Measurements from ENCODE around the gene MBLAC2.

The MBLAC2 gene

DNA sequence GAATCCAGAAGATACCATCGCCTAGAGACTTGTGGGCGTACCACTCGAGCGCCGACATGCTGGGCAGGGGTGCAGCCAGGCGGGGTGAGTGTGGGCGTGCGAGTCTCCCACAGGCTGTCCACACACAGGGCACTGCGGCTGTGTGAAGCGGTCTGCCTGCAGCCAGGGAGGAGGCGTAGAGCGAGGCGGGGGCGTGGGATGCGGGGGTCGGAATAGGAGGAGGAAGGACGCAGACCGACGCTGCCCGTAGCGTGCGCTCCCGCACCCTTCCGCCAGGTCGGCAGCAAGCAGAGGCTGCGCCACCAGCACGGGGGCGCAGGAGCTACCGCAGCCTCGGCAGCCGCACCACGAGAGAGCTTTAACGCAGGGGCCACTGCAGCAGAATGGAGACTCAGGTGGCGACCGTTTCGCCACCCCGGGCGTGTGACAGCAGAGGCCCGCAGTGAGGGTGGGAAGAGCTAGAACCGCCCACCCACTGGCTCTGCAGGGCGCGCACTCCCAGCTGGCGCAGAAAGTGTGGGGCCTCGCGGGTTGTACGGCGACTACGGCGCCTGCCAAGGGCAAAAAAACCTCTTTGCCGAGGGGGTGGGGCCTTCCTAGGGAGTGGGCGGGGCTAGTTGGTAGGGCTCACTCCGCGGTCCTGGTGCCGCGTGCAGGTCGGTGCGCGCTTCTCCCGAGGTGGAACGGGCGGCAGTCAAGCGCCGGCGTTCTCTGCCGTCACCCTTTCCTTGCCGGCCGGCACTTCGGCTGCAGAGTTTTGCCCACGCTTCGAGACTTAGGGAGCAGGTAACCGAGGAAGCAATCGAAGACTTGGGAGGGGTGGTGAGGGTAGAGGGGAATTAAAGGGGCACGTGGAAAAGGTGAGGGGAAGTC is at the start of gene MBLAC2, which contains the start of gene POLR3G:
Gene MBLAC2 (minus strand): TSS at position 537 of the 873 bp plus-strand sequence. CDS start 479 bp downstream, at position 58.
Gene POLR3G (plus strand): TSS at position 630 of the 873 bp plus-strand sequence. CDS start 10,704 bp downstream, outside the sequence.
- DNase-seq (ENCODE audit: low read depth), result peak; percentile 77

DNA sequence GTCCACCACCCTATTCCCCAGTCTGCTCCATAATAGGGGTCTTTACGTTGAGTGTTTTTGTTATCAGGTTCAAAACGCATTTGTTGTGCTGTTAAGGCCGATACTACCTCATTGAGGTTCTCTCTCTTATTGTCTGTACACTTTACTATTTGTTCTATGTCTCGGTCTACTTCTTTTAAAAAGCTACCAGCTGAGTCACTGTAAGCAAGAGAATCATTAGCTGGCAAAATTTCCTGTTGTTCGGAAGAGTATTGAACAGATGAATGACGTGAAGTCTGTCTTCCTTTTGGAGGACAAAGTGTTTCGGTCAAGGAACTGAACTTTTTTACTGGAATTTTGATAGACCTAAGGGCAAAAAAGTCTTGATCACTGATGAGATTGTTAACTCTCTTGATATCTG is 44.5 kb upstream of the MBLAC2 start:
- no peak for DNase-seq (ENCODE audit: low read depth)

DNA sequence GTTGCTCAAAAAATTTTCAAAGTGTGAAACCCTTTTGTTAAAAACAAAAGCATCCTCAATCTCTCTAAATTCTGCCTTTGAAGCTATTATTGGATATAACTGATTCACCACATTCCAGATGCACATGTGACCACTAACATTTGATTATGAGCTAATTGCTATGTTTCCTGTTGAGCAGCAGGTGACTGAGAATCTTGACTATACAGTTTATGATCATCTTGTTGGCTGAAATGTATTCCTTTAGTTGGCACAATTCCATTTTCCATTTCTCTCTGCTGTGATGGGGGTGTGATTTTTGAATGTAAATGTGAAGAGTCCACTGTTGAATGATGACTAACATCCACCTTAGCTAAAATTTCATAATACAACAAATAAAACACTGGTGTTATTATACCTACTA is 44.1 kb upstream of the MBLAC2 start:
- no peak for DNase-seq (ENCODE audit: low read depth)

DNA sequence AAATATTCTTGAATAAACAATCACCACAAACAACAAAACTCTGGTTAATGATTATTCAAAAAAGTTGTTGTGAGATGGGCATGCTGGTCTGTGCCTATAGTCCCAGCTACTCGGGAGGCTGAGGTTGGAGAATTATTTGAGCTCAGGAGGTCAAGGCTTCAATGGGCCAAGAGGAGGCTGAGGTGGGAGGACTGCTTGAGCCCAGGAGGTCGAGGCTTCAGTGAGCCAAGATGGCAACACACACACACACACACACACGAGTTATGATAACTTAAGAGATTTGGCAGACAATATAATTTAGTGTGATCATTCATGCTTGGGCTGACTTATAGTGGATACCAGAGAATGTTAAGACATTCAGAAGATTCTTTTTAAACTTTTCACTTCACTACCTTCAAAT is 39.9 kb upstream of the MBLAC2 start:
- DNase-seq (ENCODE audit: low read depth), result no peak

DNA sequence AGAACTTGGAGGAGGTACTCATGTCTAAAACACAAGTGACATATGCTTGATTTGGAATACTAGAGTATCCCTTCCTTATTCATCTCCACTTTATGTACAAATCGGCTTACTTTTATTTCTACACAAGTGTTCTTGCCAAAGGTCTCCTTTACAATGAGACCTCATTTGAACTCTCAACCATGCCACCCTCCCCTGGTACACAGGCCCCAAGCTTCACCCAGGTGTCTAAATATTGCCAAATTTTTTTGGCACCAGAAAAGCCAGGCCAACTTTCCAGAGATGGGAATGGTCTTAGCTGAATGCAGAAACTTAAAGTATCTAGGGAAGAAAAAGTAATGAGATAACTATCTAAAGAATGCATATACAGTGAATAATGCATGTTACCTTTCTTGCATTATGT is 35.9 kb upstream of the MBLAC2 start:
- DNase-seq (ENCODE audit: low read depth), result no peak

DNA sequence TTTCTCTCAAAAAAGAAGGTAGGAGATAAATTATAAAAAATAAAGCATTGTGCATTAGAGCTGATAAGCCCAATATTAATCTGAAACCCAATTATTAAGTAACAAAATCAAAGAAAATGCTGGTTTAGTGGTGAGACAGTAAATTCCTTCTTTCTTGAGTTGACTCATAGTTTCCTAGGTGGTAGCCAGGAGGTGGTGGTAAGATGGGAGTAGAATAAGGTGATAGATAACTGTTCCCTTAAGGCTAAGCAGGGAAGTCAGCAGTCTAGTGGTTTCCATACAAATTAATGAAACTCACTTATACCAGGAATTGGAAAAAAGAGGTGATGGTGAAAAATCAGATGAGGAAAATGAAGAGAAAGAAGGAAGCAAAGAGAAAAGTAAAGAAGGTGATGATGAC is 31.6 kb upstream of the MBLAC2 start:
- no peak for DNase-seq (ENCODE audit: low read depth)

DNA sequence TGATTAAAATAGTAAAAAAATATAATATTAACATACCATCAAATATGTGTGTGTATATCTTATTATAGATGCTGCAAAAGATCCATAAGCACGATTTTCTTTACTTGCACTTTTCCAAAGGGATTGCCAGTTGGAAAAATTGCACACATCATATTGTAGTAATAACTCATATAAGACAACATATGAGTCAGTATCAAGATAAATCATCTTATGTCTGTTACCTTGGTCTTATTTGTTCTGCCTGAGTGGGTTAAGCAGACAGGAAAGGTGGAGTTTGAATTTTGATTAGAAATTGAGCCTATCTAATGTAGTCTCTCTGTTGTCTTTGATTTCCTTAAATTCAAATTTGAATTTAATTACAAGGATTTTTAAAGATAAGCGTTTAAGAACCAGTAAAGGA is 30.2 kb upstream of the MBLAC2 start:
- DNase-seq (ENCODE audit: low read depth), result no peak

DNA sequence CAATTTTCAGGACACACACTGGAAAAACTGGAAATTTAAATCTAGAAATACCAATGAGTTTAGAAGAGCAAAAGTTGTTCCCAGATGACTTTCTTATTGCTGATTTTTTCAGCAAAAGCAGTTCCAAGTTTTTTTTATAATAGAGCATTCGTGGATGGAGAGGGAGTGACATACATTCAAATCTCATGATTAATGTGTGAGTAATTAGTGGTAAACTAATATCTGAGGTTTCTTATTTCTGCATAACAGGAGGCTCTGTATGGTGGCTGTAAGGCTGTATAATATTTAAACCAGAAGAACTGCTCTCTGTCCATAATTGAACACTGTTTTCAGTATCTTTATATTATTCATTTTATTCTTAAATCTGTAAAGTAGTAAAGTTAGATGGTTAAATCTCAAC is 29.0 kb upstream of the MBLAC2 start:
- no peak for DNase-seq (ENCODE audit: low read depth)

DNA sequence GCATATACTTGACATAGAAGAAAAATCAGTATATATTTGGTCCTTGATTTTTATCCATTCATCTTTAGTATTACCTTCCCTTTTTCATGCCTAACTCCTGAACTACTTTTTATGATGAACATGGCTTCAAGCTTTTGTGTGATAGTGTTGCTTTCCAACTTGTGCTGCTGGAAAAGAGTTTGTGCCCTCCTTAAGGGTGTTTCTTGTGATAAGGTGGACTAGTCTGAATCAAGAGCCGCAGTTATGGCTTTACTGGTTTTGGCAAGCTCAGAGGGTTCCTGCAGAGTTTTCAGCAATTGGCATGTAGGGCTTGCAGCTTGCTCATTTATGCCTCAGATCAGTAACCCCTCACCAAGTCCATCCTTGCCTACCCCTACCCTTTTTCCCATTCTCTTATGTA is 20.6 kb upstream of the MBLAC2 start:
- no peak for DNase-seq (ENCODE audit: low read depth)

DNA sequence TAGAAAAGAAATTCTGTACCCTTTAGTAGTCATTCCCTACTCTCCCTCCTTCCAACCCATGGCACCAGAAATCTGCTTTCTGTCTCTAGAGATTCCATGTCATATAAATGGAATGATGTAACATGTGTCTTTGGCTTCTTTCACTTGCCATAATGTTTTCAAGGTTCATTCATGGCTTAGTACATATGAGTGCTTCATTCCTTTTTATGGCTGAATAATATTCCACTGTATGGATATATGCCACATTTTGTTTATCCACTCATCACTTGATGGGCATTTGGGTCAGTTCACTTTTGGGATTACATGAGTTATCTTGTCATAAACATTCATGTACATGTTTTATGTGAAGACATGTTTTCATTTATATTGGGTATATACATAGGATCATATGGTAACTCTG is 19.5 kb upstream of the MBLAC2 start:
- DNase-seq (ENCODE audit: low read depth), result no peak

DNA sequence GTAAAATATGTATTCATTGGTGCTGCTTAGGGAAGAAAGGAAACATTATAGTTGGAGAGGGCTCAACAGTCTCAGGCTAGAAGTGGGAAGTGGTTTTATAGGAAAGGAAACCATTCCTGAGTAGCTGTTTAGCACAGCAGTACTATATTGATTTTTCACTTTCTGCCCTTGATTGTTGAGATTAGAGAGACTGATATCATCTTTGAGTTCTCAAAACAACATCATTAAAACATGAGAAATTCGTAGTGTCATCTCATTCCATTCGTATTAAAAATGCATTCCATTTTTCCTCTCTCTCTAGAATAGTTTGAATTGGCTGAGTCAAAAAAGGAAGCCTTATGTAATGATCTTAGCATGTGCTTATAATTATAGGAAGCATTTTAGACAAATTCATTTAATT is 14.2 kb upstream of the MBLAC2 start:
- DNase-seq (ENCODE audit: low read depth), result no peak

DNA sequence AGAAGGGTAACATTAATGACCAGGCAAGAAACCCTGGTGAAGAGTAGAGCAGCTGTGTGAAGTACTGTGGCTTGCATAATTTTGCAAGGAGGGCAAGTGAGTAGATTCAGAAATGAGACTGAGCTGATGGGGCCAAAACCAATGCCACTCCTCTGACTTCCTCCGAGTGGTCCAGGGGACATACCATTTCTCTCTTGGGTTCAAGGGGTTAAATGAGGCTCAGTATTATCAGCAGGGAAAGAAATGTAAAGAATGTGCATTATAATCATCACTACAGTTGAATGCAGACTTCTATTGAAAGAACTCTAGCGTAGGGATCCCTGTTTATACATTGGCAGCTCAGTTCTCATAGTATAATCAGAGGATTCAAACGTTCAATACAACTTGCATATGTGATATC is 10.0 kb upstream of the MBLAC2 start:
- DNase-seq (ENCODE audit: low read depth), result no peak

DNA sequence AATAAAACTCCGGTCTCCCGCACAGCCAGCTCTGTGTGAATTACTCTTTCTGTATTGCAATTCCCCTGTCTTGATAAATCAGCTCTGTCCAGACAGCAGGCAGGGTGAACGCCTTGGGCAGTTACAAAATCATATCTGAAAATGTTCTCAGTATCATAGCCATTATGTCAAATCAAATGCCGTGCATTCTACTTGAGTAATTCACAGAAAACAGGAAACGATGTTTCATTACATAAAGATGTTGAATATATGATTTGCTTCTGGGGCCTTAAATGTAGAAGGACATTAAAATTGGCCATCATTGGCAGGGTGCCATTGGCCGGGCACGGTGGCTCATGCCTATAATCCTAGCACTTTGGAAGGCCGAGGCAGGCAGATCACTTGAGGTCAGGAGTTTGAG is 8.6 kb upstream of the MBLAC2 start:
- no peak for DNase-seq (ENCODE audit: low read depth)

DNA sequence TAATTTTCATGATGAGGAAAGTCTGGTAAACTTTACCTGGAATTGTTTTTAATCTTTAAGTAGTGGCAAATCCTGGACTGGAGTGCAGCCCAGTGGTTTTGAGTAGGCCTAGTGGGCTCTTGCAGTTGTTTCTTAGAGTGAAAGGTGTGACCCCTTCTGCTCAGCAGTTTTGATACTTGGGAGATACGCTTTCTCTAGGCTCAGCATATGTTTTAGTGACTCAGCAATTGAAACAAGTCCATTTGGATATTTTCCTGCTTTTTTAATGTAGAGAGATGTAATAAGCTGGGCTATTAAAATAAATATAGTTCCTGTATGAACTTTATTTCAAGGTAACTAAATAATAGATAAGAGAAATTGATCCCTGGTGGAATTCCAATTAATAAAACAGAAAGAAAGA is 6.1 kb upstream of the MBLAC2 start:
- DNase-seq (ENCODE audit: low read depth), result no peak

DNA sequence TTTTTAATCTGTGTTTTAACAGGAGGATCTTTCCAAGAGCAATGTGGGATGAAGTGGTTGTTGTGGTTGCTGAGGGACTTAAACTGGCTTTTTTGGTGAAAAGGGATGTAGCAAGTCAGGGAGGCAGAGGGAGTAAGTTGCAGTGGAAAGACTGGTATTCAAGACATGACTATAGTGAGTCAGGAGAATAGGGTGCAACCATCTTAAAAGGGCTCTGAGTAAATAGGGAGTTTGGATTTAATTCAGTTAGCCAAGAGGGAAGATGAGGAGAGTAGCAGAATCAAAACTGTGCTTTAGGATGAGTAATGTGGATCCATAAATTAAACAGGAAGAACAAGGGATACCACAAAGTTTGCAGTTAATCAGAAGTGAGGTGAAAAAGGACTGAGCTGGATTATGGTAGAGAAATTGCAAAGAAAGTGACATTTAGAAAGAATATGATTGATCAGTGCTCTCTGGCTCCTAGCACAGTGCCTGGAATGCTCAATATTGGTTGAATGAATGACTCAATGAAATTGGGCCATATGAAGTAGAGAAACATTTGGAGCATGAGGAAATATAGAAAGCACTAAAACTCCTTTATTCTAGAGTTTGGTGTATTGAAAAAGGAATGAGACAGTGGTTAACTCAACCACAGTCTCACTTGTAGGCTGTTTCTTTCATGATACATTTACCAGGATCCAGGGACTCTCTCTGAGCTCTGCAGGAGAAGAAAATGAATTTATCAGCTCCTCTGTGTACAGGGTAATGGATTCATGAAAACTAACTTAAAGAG is 5.2 kb upstream of the MBLAC2 start:
- DNase-seq (ENCODE audit: low read depth), result no peak

DNA sequence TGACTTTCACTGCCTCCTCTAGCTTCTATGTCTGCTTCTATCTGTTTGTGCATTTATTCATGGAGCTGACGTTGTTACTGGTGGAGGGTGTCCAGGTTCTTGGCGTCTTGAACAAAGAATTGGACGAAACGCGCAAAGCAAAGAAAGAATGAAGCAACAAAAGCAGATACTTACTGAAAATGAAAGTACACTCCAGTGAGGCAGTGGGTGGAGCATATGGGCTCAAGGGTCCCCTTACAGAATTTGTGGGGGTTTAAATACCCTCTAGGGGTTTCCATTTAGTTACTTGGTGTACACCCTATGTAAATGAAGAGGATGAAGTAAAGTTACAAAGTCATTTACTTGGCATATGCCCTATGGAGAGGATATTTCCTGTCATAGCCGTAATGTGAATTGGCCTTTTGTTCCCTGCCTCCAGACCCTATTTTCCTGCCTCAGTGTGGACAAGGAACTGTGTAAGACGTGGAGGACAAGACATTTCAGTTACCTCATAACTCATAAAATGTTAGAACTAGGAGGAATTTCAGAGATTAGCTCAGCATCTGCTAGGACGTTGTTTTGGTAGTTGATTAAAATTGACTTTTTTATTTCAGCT is 3.1 kb upstream of the MBLAC2 start:
- DNase-seq (ENCODE audit: low read depth), result no peak

DNA sequence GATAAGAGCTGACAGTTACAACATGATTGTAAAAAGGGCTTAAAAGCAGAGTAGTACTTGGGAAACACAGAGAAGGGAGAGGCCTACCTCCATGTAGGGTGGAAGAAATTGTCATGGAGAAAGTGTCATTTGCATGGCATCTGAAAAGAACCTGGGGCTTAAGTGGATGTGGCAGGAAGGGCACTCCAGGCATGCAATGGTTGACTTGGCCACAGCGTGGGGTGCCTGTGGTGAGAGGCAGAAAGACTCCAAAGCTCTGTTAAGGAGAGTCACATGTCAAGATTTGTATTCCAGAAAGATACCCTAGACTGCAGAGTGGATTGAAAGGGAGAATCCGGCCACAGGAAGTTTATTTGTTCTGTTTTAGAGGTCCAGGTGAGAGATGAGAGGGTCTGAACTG is 2.5 kb upstream of the MBLAC2 start:
- DNase-seq (ENCODE audit: low read depth), result no peak

DNA sequence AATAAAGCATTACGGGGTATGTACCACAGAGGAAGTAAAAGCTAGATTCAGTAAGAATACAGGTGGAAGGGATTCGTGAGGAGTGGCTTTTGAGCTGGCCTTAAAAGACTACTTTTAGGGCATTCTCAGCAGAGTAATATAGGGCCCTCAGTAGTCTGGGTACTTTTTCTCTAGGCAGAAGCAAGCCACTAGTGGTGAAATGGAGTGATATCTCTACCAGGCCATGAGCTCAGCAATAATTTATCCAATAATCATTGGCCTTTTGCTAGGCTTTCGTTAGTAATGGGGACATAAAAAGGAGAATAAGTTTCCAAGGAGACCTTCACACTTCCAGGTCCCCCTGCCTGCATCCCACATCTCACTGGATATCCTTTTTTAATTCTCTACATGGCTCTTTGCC is 1.8 kb upstream of the MBLAC2 start:
- DNase-seq (ENCODE audit: low read depth), result no peak

DNA sequence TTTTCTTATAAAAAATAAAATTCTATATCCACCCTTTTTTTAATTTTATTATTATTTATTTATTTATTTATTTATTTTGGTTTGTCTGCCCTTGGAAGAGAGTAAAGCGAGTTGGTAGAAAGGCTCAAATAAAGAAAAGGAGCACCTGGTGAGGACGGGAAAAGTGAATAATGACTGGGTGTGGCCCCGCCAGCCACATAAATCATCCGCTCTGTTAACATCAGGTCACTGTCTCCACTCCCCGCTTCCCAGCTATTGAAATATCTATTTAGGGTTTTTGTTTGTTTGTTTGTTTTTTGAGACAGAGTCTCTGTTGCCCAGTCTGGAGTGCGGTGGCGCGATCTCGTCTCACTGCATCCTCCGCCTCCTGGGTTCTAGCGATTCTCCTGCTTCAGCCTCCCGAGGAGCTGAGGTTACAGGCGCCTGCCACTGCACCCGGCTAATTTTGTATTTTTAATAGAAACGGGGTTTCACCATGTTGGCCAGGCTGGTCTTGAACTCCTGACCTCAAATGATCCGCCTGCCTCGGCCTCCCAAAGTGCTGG is 937 bp upstream of the MBLAC2 start:
- no peak for DNase-seq (ENCODE audit: low read depth)

DNA sequence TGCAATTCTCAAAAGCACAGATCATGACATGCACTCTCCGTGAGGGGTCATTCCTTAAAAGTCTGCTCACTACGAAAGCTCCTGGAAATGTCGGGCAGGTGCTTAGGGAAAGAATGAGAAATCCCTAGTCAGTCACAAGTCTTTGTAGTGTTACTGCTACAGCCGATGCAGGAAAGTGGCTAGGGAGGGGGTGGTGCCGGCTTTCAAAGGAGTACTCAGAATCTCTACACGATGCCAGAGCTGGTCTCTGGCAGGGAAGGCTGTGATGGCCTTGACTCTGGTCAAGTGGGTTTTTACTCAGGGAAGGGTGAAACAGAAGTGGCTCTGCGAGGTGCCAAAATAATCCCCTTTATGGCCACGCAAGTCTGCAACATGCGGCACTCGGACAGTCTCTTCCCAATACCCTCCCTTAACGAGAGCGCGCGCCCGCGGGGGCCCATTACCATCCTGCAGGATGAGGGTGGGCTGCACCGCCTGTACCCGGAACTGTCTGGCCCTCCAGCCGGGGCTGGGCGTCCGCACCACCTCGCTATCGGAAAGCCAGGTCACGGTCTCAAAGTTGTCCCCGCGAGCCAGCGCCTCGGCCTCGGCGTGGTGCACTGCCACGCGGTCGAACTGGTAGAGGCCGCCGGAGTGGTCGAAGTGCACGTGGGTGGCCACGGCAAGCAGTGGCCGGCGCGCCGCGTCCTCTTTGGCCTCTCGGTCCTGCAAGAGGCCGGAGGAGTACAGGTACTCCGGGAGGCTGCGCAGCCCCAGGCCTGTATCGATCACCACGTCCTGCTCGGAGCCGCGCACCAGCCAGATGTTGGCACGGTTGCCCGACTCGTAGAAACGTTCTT is 956 bp downstream of the MBLAC2 start:
- no peak for DNase-seq (ENCODE audit: low read depth)

DNA sequence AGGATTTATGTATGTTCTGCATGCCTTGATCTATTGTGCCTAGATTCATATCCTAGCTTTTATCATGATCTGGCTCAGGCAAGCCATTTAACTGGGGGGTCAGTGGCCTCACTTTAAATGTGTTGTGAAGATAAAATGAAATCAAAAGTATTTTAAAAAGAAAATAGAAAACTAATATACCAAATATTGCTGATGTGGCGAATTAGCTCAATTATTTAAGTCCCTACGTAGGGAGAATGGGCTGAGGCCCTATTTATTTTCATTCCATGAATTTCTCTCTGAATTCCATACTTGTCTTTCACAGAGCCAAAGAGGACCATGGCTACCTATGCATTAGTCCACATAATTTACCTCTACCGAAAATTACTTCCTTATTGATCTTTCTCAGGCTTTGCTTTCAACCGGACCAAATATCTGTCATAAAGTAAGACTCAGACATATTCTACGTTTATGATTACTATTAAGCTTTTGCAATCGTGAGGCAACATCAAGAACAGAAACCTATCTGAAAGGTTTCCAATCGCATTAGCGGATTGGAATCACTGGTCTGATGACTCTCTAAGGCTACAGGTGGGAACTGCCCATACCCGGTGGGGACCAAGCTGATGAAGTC is 1.7 kb downstream of the MBLAC2 start:
- no peak for DNase-seq (ENCODE audit: low read depth)

Data from stromal cell of bone marrow (primary cell).